Activated CD4-positive, alpha-beta T cell treated with anti-CD3 and anti-CD28 coated beads, Interleukin-2, amount 50 U/mL, for 4 hours (primary cell): Measurements from ENCODE around the gene RAPGEF5.

Experiments
- DNase-seq, 2 experiments: peaks; one replicate each; pipeline ENCODE4 v3.0.0-alpha.2; 2020

Gene RAPGEF5

DNA sequence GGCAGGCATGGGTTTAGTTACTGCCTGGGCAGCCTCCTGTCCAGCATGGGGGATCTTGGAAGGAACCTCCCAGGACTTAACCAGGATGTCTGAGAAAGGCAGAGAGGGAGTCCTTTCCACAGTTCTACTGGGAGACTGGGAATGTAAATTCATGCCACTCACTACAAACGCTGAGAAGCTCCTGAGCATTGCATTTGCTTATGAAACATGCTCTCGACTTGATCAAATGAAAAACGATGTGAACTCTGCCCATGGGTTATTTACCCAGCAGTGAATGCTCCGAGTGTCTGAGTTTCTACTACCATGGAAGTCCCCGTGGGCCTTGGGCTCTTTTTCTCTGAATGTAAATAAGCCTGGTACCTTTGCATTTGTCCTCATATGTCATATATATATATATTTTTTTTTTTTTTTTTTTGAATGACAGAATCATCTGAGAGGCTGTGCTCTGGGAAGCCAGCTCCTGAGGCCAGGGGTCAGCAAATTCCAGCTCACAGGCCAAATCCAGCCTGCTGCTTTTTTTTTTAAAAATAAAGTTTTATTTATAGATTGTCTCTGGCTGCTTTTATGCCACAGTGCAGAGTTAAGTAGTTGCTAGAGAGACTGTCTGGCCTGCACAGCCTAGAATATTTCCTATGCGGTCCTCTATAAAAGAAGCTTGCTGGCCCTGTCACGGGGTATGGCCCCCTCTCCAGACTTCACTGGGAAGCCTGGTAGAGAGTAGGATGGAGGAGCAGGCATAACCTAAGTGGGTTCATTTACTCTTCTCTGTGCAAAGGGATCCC lies 21.4 kb upstream of the RAPGEF5 start:
- DNase-seq, result no peak

DNA sequence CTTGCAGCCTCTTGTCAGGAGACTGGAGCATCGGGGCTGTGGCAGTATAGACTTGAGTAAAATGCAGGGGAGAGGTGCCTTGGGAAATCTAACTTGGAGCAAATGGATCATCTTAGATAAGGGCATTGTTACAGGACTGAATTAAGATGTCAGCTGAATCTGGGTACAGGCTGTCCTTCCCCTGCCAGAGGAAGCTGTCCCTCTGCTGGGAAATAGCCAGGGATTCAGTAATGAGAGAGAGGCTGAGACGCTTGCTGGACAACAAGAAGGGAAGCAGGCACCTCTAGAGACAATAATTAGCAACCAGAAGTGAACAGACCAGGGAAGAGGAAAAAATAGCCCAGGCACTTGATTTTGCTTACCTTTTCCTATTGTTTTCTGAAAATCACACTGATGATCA lies 20.7 kb upstream of the RAPGEF5 start:
- no peak for DNase-seq

DNA sequence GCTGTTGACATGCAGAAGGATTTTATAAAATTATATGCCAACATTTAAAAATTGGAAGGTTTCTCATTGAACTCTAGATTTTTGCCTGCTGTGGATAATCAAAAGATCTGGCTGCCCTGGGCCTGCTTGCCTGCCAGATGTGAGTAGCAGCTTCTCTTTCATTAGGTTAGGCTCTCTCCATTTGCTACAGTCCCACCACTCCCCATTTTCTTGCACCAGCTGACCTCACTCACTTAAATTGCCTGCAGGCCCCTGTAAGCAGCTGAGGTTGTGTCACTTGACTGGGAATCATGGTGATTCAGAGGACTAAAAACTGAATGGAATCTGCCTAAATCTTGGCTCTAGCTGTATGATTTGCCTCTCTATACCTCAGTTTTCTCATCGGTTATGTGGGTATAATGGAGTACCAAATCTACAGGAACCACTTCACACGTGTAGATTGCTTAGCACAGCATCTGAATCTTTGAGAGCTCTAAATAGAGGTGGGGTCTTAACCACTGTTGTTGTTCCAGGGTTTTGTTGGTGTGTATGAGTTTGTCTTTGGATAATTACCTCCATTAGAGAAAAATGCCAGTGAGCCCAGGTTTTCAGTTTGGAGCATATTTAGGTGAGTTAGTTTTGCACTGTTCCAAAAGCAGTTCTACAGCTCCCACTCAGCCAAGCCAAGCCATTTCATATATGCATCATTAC lies 18.6 kb upstream of the RAPGEF5 start:
- DNase-seq, result no peak

DNA sequence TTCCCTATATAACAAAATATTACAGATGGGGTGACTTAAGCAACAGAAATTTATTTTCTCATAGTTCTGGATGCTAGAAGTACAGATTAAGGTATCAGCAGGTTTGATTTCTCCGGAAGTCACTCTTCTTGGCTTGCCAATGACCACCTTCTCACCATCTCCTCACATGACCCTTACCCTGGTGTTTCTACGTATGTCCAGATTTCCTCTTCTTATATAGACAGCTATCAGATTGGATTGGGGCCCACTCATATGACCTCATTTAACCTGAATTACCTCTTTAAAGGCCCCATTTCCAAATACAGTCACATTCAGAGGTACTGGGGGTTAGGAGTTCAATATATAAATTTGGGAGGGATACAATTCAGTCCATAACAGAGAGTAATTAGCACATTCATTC lies 17.0 kb upstream of the RAPGEF5 start:
- no peak for DNase-seq

DNA sequence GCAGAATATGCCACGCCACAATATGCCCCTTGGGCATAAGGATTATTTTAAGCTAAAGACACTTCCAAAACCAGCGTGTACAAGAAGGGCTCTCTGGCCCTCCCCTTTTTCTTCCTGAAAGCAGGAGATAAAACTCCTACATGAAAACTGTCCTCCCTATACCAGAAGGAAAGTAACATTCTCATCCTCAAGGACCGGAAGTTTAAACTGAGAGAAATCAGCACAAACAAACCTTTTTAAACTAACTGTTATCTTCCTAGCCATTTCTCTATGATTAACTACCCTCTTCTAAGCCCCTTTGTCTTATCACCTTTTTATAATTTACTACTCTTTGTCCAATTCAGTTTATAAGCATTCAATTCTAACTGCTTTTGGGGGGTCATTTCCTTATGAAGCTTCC lies 16.4 kb upstream of the RAPGEF5 start:
- no peak for DNase-seq

DNA sequence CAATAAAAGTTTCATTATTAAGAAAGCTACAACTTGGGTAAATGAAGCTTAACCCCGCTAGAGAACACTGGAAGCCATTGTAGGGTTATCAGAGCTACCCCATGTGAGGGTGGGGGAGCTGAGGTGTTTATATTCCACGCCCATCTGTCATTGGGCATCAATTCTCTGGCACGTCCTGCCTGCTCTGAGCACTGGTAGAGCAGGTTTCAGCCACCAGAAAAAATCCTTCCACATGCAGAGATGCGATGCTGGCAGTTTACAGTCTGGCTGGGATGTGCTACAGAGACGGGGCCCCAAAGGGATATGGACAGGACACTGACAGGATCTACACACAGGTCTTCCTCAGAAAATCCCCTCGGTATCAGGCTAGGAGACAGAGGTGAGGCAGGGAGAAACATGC lies 15.9 kb upstream of the RAPGEF5 start:
- DNase-seq, result no peak

DNA sequence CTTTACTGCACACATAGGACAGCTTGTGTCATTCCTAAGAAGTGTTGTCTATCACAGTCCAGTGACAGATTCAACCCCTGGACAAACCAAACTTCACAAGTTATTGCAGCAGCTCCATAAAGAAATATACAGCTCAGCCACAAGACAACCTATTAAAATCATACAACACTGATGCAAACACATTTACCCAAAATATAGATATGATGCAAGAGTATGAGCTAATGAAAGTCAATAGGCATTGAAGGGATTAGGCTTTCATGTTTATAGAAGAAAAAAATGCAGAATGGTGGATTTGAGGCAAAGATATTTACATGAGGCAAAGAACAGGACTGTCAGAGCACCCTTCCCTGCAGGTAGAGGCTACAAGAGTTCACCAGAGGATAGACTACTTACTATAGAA lies 14.9 kb upstream of the RAPGEF5 start:
- DNase-seq, result no peak

DNA sequence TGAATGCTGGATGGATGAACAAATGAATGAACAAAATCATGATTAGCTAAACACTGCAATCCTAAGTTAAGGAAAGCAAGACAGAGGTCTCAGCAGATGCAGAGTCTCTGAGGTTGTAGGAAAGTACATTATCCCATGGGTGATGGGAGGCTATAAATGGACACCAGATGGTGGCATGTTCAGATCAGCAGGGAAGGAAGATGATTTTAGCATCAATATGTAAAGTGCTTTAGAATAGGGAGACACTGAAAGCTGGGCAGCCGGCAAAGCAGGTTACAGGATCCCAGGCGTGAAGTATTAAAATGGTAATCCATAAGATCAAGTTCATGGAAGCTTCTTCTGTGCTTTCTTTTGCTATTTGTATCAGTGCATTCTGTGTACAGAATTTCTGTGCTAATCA lies 7.9 kb upstream of the RAPGEF5 start:
- DNase-seq, result no peak

DNA sequence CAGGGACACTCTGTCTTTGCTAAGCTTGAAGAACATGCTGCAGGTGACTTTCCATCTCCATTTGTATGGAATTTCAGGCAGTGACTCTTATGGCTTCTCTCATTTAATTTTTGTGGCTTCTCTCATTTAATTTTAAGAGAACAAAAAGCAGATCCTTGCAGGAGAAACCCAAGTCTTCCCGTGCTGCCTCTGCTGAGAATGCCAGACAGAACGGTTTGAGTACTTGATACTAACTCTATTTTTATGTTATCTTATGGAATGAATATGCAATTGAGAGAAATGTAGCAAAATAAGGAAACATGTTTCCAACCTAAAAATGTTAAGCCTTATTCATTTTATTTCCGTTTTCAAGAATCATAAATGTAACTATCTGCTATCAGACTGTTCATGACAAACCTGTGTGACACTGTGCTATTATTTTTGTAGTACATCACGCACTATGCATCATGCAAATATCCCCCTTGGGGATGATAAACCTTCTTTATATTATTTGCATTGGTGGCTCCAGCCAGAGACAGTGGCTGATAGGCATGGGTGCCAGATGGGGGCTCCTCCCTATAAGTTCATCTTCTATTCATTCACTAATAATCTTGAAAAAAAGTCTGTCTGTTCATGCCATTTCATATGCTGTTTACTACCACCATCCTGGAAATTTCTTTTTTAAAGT lies 6.9 kb upstream of the RAPGEF5 start:
- DNase-seq, result no peak

DNA sequence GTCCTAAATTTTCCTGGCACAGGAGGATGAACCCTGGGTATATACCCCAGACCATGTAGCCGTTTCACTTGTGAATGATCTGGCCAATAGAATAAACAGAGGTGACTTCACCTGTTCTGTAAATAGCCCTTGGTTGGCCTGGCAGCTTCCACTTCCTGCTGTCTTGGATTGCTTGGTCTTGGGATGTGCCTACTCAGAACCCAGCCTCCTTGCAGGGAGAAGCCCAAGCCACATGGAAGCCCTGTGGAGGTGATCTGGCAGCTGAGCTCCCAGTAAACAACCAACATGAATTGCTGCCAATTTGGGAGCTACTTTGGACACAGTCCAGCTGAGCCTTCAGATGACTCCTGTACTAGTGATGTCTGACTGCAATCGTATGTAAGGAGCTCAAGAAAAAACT lies 4.8 kb upstream of the RAPGEF5 start:
- no peak for DNase-seq

DNA sequence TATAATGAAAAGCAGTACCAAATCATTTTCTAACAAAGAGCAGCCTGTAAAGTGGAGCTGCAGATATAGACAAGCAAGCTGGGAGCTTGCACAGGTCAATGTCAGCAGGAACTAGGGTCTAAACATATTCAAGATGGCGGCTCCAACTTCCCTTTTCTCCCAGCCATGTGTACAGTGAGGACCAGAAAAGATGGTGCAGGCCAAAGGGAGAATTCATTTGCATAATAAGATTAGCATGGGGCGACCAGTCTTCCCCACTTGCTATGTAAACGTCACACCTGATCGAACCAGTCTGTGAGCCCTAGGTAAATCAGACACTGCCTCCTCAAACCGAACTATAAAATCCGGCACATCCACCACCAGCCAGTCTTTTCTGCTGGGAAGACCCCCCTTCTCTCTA lies 4.4 kb upstream of the RAPGEF5 start:
- DNase-seq, result no peak

DNA sequence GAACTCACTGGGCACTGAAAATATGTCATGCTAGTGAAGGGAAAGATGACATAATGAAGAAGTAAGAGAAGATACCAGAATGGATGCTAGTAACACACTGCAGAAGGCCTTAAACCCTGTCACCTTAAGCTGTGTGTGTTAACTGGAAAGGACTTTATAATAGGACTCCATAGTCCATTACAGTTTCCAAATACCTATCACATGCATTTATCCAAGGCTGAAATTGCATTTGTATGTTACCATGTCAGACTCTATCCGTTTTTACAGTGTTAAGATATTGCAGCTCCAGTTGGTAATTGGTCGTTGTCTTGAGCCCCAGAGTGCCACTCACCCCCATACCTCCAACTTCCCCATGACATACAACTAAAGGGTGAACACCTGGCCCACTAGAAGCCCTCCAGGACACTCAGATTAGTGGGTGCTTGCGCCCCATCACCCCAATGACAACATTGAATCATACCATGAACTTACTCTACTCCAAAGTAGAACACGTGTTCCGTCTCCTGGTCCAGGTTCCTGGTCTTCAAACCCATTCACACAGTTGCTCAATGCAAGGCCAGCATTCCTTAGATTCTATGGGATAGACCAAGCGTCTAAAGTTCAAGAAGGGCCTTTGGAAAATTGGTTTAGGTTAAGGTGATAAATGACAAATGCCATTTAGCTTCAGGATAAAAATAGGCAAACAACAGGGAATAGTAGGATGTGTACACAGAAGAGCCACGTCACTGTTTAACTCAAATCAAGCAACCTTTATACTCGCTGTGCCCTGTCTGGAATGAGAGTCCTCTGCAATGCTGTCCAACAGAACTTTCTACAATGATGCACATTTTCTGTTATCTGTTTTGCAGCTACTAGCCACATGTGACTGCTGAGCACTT lies 2.1 kb upstream of the RAPGEF5 start:
- no peak for DNase-seq

DNA sequence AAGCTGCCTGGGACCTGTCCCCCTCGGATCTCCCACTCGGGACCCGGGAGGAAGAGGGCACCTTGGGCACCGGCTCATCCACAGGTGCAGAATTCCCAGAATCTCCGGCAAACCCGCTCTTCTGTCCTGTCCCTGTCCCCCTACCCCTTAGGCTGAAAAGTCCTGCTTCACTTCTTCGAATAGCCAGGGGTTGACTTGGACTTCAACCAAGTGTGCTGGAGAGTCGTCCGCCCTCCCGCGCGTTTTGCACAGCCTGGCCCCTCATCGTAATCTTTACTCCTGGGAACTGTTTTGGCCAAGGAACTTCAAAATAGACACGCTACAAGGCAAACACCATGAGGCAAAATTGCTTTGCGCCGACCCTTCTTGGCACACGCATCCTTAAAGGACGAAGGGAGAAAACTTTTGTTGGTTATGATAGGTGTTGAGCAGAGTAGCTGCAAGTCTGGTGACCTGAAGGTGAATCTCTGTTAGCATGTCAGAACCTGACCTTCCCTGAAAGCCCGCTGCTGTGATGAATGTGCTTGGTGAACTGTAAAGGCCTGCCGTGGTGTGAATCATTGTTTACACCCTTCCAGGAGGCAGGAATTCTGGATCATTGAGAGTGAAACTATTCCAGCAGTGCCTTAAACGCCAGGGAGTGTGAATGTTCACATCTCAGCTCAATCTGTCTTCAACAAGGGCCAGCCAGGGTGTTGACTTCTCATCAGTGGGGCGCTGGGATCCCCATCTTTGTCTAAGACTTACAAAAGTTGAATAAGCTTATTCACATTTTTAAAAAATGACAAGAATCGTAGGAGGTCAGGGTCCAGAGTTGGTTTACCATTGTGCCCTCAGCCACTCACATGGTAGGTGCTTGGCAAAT lies 589 bp upstream of the RAPGEF5 start:
- no peak for DNase-seq

DNA sequence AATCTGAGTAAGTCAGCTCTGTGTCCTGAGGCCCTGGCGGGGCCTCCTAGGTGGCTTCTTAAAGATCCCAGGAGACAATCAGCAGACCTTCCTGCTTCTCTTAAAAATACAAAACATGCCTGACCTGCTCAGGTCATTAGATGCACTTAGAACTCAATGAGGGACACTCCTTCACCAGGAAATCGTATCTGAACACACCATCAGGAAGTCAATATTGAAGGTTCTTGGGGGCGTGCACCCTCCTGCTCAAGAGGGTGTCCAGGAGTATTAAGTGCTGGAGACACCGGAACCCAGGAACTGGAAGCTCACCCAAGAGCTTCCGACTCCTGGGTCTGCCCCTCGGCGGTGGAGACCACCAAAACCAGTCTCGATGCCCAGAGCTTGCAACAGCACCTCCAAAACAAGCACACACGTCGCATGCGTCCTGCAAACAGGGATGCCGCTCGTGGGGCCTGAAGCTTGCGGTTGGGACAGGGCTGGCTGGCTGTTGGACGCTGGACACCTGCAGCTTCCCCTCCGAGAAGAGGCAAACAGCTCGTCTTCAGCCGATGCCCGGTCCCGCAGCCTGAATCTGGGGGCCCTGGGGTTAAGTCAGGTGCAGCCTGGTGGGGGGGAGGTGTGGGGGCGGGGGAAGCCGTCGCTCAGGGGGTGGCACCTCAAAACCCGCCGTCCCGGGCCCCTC lies 803 bp downstream of the RAPGEF5 start:
- DNase-seq, result no peak

DNA sequence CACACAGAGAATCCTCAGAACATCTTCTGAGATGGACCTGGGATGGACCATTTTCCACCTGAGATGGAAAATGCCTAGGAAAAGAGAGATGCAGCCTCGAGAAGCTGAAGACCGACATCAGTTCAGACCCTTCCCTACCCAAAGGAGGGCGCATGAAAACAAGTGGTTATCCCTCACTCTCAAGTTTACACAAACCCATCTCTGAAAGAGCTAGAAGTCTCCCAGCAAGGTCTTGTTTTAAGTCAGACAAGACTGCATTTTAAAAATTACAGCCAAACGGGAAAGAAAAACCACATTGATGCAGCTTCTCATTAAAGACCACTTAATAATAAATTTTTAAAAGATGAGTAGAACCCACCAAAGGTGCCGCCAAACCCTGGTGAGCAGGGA lies 1.3 kb downstream of the RAPGEF5 start:
- DNase-seq, result no peak

DNA sequence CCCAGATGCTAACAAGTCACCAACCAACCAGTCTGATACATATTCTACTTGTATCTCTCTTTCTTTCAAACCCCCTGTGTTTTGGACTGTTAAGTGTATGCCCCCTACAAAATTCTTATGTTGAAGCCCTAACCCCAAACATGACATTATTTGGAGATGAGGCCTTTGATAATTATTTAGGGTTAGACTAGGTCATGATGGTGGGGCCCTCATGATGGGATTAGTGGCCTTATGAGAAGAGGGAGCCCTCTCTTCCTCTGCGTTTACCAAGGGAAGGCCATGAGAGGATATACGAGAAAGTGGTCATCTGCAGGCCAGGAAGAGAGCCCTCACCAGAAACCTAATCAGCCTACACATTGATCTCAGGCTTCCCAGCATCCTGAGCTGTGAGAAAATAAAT lies 2.5 kb downstream of the RAPGEF5 start:
- no peak for DNase-seq

DNA sequence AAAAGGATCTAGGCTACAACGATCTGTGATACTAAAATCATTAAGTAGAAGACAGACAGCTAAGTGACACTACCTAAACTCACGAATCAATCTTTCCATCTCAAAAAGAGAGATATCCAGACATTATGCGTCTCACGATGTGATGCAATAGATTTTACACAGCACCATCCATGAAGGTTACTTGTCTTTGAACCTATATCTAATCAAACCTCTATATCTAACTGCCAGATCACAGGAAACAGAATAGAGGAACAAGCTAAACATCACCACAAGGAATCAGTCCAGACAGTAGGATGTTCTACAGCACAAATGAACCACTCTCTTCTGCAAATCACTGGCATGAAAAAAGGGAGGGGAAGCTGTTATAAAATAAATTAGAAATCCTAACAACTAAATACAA lies 4.1 kb downstream of the RAPGEF5 start:
- DNase-seq, result no peak

DNA sequence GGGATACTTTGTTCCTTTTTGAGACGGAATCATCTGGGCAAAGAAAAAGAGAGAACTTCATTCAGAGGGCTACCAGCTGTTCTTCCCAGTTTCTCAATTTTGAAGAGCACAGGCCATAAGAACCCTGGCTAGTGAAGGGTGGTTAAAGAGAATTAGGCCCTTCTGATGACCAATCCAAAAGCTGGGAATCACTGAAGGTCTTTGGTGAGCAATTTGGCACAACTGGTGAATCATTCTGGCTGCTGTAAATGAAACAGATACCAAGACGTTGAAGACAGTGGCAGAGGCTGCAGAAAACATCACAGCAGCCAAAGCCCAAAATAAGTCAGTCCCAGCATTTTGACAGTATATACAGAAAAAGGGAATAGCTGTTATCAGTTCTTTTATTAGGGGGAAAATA lies 5.1 kb downstream of the RAPGEF5 start:
- no peak for DNase-seq

DNA sequence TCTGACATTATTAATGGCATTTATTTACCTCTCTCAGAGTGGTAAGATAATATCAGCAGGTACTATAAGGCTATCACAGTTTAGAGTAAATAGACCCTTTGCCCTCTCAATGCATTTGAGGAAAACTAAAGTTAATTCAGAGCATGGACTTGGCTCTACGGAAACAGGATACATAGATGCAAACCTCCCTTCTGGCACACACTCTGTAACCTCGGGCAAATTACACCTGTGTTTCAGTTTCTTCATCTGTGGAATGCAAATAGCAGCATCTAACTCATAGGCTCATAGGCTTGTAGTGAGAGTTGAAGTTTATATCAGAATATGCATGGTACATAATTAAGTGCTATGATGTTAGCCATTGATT lies 5.6 kb downstream of the RAPGEF5 start:
- DNase-seq, result no peak

DNA sequence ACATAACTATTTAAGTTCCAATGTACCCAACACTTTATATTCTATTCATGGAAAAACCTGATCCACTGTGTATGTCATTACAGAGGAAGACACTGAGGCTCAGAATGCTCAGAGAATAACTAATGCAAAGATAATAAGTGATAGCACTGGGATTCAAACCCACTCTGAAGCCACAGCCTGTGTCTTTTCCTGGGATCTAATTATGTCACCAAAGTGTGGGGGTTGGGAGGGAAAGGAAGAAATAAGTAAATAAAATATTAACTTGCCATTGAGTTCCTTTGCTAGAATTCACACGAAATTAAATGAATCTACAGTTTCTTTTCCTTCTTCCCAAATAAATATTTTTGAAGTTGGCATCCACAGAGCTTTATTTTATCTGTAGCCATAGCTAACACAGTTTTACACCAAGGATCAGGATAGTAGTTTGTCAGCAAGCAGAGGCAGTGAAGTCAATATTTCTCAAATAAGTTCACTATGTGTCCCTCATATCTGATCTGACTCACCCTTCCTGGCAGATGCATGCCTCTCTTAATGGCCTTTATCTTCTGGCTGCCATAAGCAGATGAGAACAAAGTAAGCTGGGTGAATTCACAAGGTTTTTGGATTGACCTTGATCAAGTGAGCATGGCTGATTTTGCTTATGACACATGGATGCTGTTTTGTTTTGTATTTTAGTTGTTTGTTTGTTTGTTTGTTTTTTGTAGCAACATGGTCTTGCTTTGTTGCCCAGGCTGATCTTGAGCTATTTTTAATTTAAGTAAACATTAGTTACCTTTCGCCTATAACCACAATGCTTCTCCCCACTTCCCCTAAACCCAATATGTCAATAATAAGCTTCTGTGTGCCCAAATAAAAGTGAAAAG lies 6.3 kb downstream of the RAPGEF5 start:
- no peak for DNase-seq

DNA sequence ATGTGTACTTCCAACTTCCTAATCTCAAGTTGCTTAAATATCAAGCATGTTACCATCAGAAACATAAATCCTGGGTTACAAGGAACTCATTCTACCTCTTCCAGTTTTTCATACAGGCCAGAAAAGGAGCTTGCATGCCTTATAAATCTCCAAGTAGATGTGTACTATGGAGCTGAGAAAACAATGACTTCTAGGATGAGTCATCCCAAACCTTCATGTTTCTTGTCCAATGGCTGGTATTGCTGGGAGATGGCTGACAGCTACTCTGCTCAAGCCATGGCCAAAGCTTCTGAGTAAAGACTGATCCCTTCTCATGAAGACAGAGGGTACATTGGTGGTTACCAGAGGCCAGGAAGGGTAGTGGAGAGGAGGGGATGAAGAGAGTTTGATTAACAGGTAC lies 8.6 kb downstream of the RAPGEF5 start:
- no peak for DNase-seq
